ENCODE results near the gene SNAP47. TPM values are rescaled to one million over a fixed set of nuclear protein-coding genes. Genes with fewer than 3 reads are reported as not detected.

The SNAP47 gene
- total RNA-seq, 1 donor from 2014 or later = 44.9 TPM

DNA sequence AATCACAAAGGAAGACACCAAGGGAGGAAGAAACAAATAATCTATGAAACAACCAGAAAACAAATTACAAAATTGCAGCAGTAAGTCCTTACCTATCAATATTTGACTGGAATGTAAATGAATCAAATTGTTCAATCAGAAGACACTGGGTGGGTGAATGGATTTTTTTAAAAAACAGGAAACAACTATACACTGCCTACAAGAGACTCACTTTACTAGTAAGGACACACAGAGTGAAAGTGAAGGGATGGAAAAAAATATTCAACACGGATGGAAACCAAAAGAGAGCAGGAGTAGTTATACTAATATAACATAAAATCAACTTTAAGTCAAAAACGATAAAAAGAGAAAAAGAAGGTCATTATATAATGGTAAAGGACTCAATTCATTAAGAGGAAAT, 73.8 kb downstream of the SNAP47 start:
- H3K9me3 ChIP-seq (ENCODE audit: control insufficient read depth in 3 of 3, low read length in 3 of 3) = peaks cover 0 to 4% (median 2%) of the 10 kb centered on the region in 3 donors
- H3K4me1 ChIP-seq (ENCODE audit: control insufficient read depth in 3 of 3, insufficient read depth in 3 of 3, low read length in 3 of 3) = no peaks in the 10 kb centered on the region
- H3K9ac ChIP-seq (ENCODE audit: low read depth in 1 of 3, low read length in 3 of 3) = no peak overlapping the region
- no peaks in the 10 kb centered on the region for H3K36me3 ChIP-seq (ENCODE audit: control insufficient read depth in 3 of 3, insufficient read depth in 3 of 3, low read length in 3 of 3)
- no peak overlapping the region for H3K4me3 ChIP-seq (ENCODE audit: low read length in 3 of 3)
- H3K27me3 ChIP-seq (ENCODE audit: control insufficient read depth in 3 of 3, insufficient read depth in 3 of 3, low read length in 3 of 3) = no peaks in the 10 kb centered on the region
- H3K27ac ChIP-seq (ENCODE audit: low read depth, low read length) = no peak overlapping the region

DNA sequence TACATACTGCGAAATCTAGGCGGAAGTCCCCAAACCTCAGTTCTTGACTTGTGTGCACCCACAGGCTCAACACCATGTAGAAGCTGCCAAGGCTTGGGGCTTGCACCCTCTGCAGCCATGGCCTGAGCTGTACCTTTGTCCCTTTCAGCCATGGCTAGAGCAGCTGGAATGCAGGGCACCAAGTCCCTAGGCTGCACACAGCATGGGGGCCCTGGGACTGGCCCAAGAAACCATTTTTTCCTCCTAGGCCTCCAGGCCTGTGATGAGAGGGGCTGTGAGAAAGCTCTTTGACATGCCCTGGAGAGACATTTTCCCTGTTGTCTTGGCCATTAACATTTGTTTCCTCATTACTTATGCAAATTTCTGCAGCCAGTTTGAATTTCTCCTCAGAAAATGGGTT, 78.7 kb downstream of the SNAP47 start:
- no peak overlapping the region for H3K9ac ChIP-seq (ENCODE audit: low read depth in 1 of 3, low read length in 3 of 3)
- no peaks in the 10 kb centered on the region for H3K36me3 ChIP-seq (ENCODE audit: control insufficient read depth in 3 of 3, insufficient read depth in 3 of 3, low read length in 3 of 3)
- H3K9me3 ChIP-seq (ENCODE audit: control insufficient read depth in 3 of 3, low read length in 3 of 3) = peaks cover 0 to 4% (median 0%) of the 10 kb centered on the region in 3 donors
- H3K27ac ChIP-seq (ENCODE audit: low read depth, low read length) = no peak overlapping the region
- H3K27me3 ChIP-seq (ENCODE audit: control insufficient read depth in 3 of 3, insufficient read depth in 3 of 3, low read length in 3 of 3) = no peaks in the 10 kb centered on the region
- no peaks in the 10 kb centered on the region for H3K4me1 ChIP-seq (ENCODE audit: control insufficient read depth in 3 of 3, insufficient read depth in 3 of 3, low read length in 3 of 3)
- H3K4me3 ChIP-seq (ENCODE audit: low read length in 3 of 3) = no peak overlapping the region

DNA sequence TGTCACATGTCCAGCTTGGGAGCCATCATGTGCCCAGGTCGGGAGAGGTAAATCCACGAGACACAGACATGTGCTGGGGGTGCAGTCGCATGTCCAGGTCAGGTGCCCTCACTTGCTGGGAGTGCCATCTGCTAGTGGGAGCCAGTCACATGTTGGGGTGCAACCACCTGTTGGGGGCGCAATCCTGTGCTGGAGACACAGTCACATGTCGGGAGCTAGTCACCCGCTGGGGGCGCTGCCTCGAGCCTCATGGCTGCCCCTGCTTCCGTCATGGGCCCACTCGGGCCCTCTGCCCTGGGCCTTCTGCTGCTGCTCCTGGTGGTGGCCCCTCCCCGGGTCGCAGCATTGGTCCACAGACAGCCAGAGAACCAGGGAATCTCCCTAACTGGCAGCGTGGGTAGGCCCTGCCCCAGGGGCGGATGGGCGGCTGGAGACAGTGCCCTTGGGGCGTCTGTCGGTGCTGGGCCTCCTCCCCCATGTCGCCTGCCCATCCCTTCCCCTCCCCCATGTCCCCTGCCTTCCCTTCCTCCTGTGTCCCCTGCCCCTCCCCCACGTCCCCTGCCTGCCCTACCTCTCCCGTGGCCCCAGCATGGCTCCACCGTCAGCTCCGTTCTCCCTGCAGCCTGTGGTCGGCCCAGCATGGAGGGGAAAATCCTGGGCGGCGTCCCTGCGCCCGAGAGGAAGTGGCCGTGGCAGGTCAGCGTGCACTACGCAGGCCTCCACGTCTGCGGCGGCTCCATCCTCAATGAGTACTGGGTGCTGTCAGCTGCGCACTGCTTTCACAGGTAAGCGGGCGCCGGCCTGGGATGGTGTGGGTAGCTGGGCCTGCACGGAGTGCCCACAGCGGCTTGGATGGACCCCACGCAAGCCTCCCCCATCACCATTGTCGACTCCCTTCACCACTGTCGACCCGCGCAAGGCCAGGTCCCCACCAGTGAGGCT, 80.5 kb downstream of the SNAP47 start, which contains the start of gene PRSS38:
Gene PRSS38, plus strand, starts transcription at position 208 of the 942 bp plus-strand sequence. Its CDS starts 42 bp downstream, at position 250.
- Histone ChIP-seq H3K4me3 (ENCODE audit: low read length in 3 of 3) (no peak within 1 kb of the TSS), H3K4me1 (ENCODE audit: control insufficient read depth in 3 of 3, insufficient read depth in 3 of 3, low read length in 3 of 3) (no peaks in the 10 kb centered on the region), H3K27ac (ENCODE audit: low read depth, low read length) (no peak within 1 kb of the TSS), H3K9me3 (ENCODE audit: control insufficient read depth in 3 of 3, low read length in 3 of 3) (peaks cover 0 to 4% (median 0%) of the 10 kb centered on the region in 3 donors), H3K9ac (ENCODE audit: low read depth in 1 of 3, low read length in 3 of 3) (no peak within 1 kb of the TSS), H3K36me3 (ENCODE audit: control insufficient read depth in 3 of 3, insufficient read depth in 3 of 3, low read length in 3 of 3) (no peaks in the 10 kb centered on the region), H3K27me3 (ENCODE audit: control insufficient read depth in 3 of 3, insufficient read depth in 3 of 3, low read length in 3 of 3) (no peaks in the 10 kb centered on the region)

DNA sequence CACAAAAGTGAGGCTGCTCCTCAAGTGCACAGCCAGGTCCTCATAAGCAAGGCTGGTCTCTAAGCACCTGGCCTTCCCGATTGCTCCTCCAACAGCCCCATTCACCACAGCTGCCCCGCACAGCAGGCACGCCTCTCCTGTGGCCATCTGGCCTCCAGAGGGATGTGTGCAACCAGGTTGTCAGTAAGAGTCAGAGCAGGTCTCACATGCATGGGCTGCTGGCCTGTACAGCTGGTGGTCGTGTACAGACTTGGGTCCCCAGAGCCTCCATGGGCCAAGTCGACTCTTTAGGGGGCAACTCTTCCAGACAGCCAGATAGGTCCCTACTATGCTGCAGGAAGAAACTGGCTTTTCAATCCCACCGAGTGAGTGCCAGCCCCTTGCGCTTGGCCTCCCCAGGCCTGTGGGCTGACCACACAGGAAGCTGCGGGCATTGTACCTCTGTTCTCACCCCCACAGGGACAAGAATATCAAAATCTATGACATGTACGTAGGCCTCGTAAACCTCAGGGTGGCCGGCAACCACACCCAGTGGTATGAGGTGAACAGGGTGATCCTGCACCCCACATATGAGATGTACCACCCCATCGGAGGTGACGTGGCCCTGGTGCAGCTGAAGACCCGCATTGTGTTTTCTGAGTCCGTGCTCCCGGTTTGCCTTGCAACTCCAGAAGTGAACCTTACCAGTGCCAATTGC, 81.7 kb downstream of the SNAP47 start:
- Histone ChIP-seq H3K27ac (ENCODE audit: low read depth, low read length) (no peak overlapping the region), H3K9ac (ENCODE audit: low read depth in 1 of 3, low read length in 3 of 3) (no peak overlapping the region)

DNA sequence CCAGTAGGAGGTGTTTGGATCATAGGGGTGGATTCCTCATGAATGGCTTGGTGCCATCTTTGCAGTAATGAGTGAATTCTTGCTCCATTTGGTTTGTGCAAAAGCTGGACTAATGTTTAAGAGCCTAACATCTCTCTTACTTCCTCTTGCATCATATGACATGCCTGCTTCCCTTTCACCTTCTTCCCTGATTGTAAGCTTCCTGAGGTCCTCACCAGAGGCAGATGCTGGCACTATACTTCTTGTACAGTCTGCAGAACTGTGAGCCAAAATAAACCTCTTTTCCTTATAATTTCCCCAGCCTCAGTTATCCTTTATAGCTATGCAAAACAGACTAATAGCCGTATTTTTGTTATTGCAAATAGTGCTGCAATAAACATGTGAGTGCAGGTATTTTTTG, 88.3 kb downstream of the SNAP47 start:
- peaks cover 0 to under 1% (median 0%) of the 10 kb centered on the region in 3 donors for H3K27me3 ChIP-seq (ENCODE audit: control insufficient read depth in 3 of 3, insufficient read depth in 3 of 3, low read length in 3 of 3)
- no peaks in the 10 kb centered on the region for H3K4me1 ChIP-seq (ENCODE audit: control insufficient read depth in 3 of 3, insufficient read depth in 3 of 3, low read length in 3 of 3)
- H3K9ac ChIP-seq (ENCODE audit: low read depth in 1 of 3, low read length in 3 of 3) = no peak overlapping the region
- no peak overlapping the region for H3K4me3 ChIP-seq (ENCODE audit: low read length in 3 of 3)
- no peaks in the 10 kb centered on the region for H3K36me3 ChIP-seq (ENCODE audit: control insufficient read depth in 3 of 3, insufficient read depth in 3 of 3, low read length in 3 of 3)
- H3K27ac ChIP-seq (ENCODE audit: low read depth, low read length) = no peak overlapping the region
- no peaks in the 10 kb centered on the region for H3K9me3 ChIP-seq (ENCODE audit: control insufficient read depth in 3 of 3, low read length in 3 of 3)

More for the DNA sequence above, 81.7 kb downstream of the SNAP47 start:
- Histone ChIP-seq H3K4me3 (ENCODE audit: low read length in 3 of 3) (no peak overlapping the region), H3K4me1 (ENCODE audit: control insufficient read depth in 3 of 3, insufficient read depth in 3 of 3, low read length in 3 of 3) (no peaks in the 10 kb centered on the region), H3K36me3 (ENCODE audit: control insufficient read depth in 3 of 3, insufficient read depth in 3 of 3, low read length in 3 of 3) (no peaks in the 10 kb centered on the region), H3K27me3 (ENCODE audit: control insufficient read depth in 3 of 3, insufficient read depth in 3 of 3, low read length in 3 of 3) (no peaks in the 10 kb centered on the region), H3K9me3 (ENCODE audit: control insufficient read depth in 3 of 3, low read length in 3 of 3) (peaks cover 0 to 4% (median 0%) of the 10 kb centered on the region in 3 donors)

DNA sequence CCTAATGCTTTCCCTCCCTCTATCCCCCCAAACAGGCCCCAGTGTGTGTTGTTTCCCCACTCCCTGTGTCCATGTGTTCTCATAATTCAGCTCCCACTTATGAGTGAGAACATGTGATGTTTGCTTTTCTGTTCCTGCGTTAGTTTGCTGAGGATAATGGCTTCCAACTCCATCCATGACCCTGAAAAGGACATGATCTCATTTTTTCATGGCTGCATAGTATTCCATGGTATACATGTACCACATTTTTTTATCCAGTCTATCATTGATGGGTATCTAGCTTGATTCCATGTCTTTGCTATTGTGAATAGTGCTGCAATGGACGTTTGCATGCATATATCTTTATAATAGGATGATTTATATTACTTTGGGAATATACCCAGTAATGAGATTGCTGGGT, 89.0 kb downstream of the SNAP47 start:
- no peaks in the 10 kb centered on the region for H3K4me1 ChIP-seq (ENCODE audit: control insufficient read depth in 3 of 3, insufficient read depth in 3 of 3, low read length in 3 of 3)
- H3K4me3 ChIP-seq (ENCODE audit: low read length in 3 of 3) = no peak overlapping the region
- no peaks in the 10 kb centered on the region for H3K36me3 ChIP-seq (ENCODE audit: control insufficient read depth in 3 of 3, insufficient read depth in 3 of 3, low read length in 3 of 3)
- no peak overlapping the region for H3K27ac ChIP-seq (ENCODE audit: low read depth, low read length)
- no peak overlapping the region for H3K9ac ChIP-seq (ENCODE audit: low read depth in 1 of 3, low read length in 3 of 3)
- no peaks in the 10 kb centered on the region for H3K9me3 ChIP-seq (ENCODE audit: control insufficient read depth in 3 of 3, low read length in 3 of 3)
- H3K27me3 ChIP-seq (ENCODE audit: control insufficient read depth in 3 of 3, insufficient read depth in 3 of 3, low read length in 3 of 3) = peaks cover 0 to 4% (median 0%) of the 10 kb centered on the region in 3 donors

DNA sequence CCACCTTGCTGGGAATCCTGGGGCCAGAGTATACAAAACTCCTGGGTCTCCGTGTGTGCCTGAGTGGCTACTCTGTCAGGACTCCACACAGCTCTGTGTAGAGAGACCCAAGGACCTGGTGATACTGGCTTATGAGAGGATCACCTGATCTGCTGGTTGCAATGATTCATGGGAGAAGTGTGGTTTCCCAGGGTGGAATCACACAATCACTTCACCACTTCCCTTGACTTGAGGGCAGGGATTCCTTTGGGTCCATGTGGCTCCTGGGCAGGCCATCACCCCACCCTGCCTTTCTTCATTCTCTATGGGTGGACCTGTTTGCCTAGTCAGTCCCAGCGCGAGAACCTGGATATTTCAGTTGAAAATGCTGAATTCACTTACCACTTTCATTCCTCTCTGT, 93.6 kb downstream of the SNAP47 start:
- no peaks in the 10 kb centered on the region for H3K36me3 ChIP-seq (ENCODE audit: control insufficient read depth in 3 of 3, insufficient read depth in 3 of 3, low read length in 3 of 3)
- H3K27ac ChIP-seq (ENCODE audit: low read depth, low read length) = no peak overlapping the region
- H3K9me3 ChIP-seq (ENCODE audit: control insufficient read depth in 3 of 3, low read length in 3 of 3) = no peaks in the 10 kb centered on the region
- peaks cover 0 to 4% (median 0%) of the 10 kb centered on the region in 3 donors for H3K27me3 ChIP-seq (ENCODE audit: control insufficient read depth in 3 of 3, insufficient read depth in 3 of 3, low read length in 3 of 3)
- no peaks in the 10 kb centered on the region for H3K4me1 ChIP-seq (ENCODE audit: control insufficient read depth in 3 of 3, insufficient read depth in 3 of 3, low read length in 3 of 3)
- no peak overlapping the region for H3K4me3 ChIP-seq (ENCODE audit: low read length in 3 of 3)
- H3K9ac ChIP-seq (ENCODE audit: low read depth in 1 of 3, low read length in 3 of 3) = no peak overlapping the region

Other genes starting within 250 kb of the SNAP47 start
- gene ZNF678, start 171.9 kb upstream of the SNAP47 start, total RNA-seq = 17.7 TPM
- gene JMJD4, start 133 bp upstream of the SNAP47 start, total RNA-seq = 19.3 TPM
- not detected for gene PRSS38, start 80.2 kb downstream of the SNAP47 start, total RNA-seq
- 2.1 TPM for gene WNT9A, start 212.5 kb downstream of the SNAP47 start, total RNA-seq